Middle frontal gyrus (tissue), 1 donor: Measurements from ENCODE around the gene PRAC2.

Source experiments
- DNase-seq: peaks from one replicate; pipeline ENCODE4 v3.0.0-alpha.2; 2015; ENCODE audit warnings: low spot score; ENCODE audit errors: extremely low spot score

PRAC2 gene

GRCh38 chr17:48754500-48755261 is 31.7 kb downstream of the PRAC2 start:
- no peak for DNase-seq

GRCh38 chr17:48755356-48755755 is 32.4 kb downstream of the PRAC2 start:
- no peak for DNase-seq

GRCh38 chr17:48756830-48757251 is 33.9 kb downstream of the PRAC2 start:
- DNase-seq: no peak

- no peak for DNase-seq
Observed at GRCh38 chr17:48757524-48757961, 34.6 kb downstream of the PRAC2 start.

GRCh38 chr17:48759288-48759687 is 36.3 kb downstream of the PRAC2 start:
- no peak for DNase-seq

GRCh38 chr17:48760411-48760810 is 37.4 kb downstream of the PRAC2 start:
- no peak for DNase-seq

- DNase-seq: no peak
Observed at GRCh38 chr17:48761114-48761513, 38.1 kb downstream of the PRAC2 start.

- no peak for DNase-seq
Observed at GRCh38 chr17:48767263-48767774, 44.3 kb downstream of the PRAC2 start.

- no peak for DNase-seq
Observed at GRCh38 chr17:48769009-48769675, 46.2 kb downstream of the PRAC2 start.

GRCh38 chr17:48770954-48771353 is 48.0 kb downstream of the PRAC2 start:
- DNase-seq: no peak

GRCh38 chr17:48773245-48773644 is 50.3 kb downstream of the PRAC2 start:
- DNase-seq: no peak
